Measurements from ENCODE around the gene GTF2A1L.
"Not testable (repeated sequence)": the region's sequence is repeated elsewhere in the genome, so short reads cannot be mapped to it uniquely, and the experiment has no call there.

Gene GTF2A1L

GRCh38 chr2:48613211-48613610 lies 4.4 kb upstream of the GTF2A1L start:
- DNase-seq: no peak

DNA sequence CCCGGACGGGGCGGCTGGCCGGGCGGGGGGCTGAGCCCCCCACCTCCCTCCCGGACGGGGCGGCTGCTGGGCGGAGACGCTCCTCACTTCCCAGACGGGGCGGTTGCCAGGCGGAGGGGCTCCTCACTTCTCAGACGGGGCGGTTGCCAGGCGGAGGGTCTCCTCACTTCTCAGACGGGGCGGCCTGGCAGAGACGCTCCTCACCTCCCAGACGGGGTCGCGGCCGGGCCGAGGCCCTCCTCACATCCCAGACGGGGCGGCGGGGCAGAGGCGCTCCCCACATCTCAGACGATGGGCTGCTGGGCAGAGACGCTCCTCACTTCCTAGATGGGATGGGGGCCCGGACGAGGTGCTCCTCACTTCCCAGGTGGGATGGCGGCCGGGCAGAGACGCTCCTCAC lies 3.1 kb upstream of the GTF2A1L start:
- not testable (repeated sequence) for DNase-seq

DNA sequence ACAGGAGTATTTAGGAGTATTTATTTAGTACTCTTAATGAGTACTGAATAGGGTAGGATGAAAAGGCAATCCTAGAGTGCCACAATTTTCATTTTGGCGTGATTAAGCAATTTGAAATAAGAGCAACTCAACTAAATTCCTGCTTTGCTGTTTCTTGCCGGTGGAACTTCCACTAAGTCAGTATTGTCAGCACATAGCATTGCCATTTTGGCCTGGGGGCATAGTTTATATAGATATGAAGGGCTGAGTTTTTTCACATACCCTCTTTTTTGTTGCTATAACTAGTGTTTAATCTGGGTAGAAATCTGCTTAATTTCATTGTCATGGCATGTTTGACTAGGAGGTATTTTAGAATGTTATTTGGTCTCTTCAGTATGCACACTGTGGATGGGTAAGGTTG lies 1.9 kb downstream of the GTF2A1L start:
- DNase-seq: no peak

- DNase-seq: no peak
Observed at GRCh38 chr2:48620604-48621003, 2.9 kb downstream of the GTF2A1L start.

DNA sequence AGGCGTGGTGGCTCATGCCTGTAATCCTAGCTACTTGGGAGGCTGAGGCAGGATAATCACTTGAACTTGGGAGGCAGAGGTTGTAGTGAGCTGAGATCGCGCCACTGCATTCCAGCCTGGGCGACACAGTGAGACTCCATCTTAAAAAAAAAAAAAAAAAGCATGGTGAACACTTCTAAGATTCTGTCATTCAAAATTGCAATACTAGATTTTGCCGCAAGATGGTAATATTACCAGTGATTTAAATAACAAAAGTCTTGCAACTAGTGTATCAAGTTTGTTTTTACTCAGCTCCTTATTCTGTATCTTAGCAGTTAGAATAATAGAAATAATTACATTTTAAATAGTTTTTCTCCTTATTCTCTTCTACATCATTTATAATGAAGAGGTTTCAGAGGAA lies 5.0 kb downstream of the GTF2A1L start:
- not testable (repeated sequence) for DNase-seq

- DNase-seq: no peak
Observed at GRCh38 chr2:48624696-48625095, 7.0 kb downstream of the GTF2A1L start.

DNA sequence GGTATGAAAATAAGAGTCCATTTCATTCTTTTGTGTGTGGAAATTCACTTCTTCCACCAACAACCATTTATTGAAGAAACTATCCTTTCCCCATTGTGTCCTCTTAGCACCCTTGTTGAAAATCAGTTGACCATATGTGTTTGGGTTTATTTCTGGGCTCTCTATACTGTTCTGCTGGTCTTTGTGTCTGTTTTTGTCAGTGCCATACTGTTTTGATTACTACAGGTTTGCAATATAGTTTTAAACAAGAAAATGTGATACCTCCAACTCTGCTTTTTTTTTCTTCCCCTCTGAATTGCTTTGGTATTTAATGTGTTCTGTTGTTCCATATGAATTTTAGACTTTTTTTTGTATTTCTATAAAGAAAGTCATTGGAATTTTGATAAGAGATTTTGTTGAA lies 8.4 kb downstream of the GTF2A1L start:
- DNase-seq: no peak

DNA sequence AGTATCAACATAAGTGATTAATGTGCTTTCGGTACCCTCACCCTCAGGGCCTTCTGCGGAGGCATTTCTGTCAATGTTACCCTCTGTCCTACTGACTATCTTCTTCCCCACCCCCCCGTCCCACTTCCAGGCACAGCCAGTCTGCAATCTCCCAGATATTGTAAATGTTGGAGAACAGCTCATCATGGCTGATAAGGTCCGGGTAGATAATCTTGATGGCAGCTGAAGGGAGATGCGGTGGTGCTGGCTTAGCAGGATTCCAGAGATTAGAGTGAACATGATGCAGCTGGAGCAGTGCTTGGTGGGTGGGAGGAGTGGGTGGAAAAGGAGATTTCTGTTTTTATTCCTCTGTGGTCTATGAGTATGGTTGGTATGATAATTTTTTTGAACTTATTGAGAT lies 15.5 kb downstream of the GTF2A1L start:
- no peak for DNase-seq

GRCh38 chr2:48635786-48636185 lies 18.1 kb downstream of the GTF2A1L start:
- DNase-seq: no peak

DNA sequence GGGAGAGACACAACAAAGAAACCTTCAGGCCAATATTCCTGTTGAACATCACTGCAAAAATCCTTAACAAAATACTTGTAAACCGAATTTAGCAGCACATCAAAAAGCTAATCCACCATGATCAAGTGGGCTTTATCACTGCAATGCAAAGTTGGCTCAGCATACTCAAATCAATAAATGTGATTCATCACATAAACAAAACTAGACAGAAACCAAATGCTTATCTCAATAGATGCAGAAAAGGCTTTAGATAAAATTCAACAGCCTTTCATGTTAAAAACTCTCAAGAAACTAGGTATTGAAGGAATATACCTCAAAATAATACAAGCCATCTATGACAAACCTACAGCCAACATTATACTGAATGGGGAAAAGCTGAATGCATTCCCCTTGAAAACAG lies 20.6 kb downstream of the GTF2A1L start:
- no peak for DNase-seq

DNA sequence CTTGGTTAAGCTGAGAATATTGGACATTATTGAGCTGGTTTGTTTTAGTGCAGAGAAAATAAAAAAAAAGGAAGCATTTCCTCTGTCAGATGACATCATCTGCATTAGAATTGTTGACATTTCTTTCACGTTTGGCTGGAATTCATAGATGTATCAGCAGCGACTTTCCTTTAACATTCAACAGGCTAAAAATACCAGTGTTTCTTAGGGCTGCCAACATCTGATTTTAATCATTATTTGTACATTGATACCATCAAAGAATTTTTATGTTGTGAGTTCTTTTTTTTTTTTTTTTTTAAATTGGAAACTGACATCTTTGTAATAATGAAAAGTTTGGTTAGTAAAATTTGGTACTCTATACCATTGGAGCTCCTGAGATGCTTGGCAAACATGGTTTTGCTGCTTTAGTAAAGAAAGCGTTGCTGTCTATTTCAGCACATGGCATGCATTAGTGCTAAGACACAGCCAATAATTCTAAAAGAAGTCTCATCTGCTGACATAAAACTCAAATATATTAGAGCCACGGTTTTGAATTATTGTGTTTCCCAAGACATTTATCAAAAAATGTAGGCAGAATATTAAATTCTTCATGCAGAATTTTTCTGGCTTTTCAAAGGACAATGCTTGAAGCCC lies 33.6 kb downstream of the GTF2A1L start:
- no peak for DNase-seq

GRCh38 chr2:48668992-48669391 lies 51.3 kb downstream of the GTF2A1L start:
- no peak for DNase-seq

DNA sequence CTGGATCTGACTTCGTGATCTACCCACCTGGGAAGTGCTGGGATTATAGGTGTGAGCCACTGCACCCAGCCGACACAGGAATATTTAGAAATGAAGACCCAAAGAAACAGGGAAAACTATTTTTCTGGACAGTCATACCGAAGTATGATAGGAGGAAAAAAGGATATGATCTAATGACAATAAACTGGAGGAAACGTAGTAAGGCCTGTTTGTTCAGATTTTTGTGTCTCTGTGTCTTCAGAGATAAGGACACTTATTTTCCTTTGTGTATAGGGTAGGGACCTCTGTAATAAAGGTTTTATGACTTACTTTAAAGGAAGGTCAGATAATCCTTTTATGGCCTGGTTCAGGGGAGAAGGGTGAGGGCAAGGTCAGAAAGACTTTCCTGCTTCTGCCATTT lies 55.9 kb downstream of the GTF2A1L start:
- no peak for DNase-seq

DNA sequence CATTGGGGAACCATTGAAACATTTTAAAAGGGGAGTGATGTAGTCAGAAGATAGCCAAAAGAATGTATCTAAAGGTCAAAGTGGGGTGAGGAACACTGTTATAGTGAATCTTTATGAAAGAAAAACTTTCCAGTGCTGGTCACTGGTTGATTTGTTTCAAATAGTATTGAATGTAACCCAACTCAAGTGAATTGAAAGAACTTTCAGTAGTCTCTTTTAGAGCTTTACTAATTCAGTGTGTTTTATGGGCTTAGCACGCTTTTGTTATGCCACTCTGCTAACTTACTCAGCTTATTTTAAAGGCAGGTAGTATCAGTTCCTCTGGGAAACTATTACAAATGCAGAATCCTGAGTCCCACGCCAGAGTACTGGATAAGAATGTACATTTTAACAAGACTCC lies 57.3 kb downstream of the GTF2A1L start:
- DNase-seq: no peak

DNA sequence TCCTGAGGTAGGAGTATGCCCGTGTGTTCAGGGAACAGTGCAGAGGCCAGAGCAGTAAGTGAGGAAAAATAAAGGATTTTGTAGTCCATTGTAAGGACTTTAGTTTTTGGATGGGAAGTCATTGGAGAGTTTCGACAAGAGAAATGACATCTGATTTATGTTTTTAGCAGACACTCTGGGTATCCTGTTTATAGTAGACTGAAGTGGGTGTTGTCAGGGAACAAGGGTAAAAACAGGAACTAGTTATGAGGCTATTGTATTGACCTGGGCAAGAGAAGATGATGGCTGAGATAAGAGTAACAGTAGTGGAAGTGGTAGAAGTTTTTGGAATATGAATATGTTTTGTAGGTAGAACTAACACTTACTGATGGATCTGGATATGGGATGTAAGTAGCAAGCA lies 59.8 kb downstream of the GTF2A1L start:
- no peak for DNase-seq

- DNase-seq: no peak
Observed at GRCh38 chr2:48685126-48685525, 67.5 kb downstream of the GTF2A1L start.

DNA sequence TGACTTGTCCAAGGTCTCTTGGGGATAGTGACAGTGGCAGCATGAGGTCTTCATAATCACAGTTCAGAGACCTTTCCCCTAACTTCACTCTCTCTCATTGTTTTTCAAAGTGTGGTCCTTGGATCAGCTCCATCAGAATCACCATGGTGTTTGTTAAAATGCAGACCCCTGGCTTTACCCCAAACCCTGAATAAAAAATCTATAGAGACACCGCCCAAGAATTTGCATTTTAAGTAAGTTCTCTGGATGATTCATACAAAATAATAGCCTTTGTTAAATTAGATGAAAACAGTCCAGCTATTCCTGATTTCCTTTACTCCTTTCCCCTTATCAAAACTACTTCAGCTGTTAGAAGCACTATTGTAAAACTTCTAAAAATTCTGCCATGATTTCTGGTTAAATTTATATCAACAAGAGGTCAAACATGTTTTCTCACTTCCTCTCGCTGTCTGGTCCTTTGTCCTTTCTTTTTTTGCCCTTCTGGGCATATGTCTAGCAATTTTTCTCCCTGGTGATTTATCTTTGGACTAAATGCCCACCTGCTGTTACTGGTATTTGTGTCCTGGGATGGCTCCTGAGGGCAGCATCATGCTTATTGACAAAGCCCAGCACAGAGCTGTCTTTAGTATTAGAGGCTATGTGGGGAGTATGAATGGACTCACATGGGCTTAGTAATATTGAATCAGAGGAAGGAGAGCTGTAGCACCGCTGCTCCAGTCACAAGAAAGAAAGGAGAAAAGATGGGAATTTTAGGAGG lies 74.5 kb downstream of the GTF2A1L start:
- DNase-seq: no peak

- no peak for DNase-seq
Observed at GRCh38 chr2:48693066-48693465, 75.4 kb downstream of the GTF2A1L start.

DNA sequence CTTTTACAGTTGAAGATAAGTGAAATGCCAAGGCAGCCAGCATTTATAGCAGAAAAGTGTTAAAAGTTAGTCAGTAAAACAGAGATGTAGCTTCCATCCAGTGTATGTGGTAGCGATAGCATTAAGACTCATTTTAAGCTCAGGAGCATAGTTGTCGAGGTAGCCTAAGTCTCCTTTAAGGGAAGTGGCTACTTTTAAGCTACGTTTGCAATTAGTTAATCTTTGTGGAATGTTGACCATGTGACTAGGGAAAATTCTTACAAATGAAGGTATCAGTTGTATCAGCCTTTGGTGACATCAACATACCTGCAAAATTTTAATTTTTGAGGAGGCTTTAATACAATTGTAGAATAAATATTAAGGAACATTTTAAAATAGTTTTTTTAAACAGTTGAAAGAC lies 76.0 kb downstream of the GTF2A1L start:
- DNase-seq: no peak

- DNase-seq: no peak
Observed at GRCh38 chr2:48694149-48694548, 76.5 kb downstream of the GTF2A1L start.

- no peak for DNase-seq
Observed at GRCh38 chr2:48695991-48696390, 78.3 kb downstream of the GTF2A1L start.

DNA sequence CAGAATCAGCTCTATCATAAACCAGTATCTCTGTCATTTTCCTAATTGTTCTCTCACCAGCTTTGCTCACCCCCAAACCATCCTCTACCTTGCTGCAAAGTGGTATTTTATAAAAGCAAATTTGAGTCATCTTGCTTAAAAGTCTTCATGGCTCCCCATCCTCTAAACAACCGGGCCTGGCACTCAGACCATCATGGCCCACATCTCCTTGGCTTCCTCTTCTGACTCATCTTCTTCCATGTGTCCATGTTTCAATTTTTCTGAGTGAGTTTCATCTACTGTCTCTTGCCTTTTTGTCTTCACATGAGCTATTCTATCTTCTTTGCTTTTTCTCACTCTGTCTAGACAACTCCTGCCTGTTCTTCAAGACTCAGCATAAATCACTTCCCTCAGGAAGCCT lies 79.2 kb downstream of the GTF2A1L start:
- no peak for DNase-seq

- DNase-seq: no peak
Observed at GRCh38 chr2:48699348-48699930, 81.8 kb downstream of the GTF2A1L start.

GRCh38 chr2:48703621-48704020 lies 86.0 kb downstream of the GTF2A1L start:
- not testable (repeated sequence) for DNase-seq

DNA sequence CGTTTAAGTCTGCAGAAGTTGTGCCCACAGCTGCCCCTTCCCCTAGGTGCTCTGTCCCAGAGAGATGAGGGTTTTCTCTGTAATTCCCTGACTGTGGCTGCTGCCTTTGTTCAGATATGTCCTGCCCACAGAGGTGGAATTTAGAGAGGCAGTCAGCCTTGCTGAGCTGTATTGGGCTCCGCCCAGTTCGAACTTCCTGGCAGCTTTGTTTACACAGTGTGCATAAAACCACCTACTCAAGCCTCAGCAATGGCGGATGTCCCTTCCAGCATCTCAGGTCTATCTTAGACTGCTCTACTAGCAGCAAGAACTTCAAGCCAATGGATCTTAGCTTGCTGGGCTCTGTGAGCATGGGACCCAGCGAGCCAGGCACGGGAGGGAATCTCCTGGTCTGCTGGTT lies 89.8 kb downstream of the GTF2A1L start:
- DNase-seq: no peak

Measured in NCI-H187 (cell line).